Mucosa of rectum (tissue), 2 donors: ENCODE data around the gene AKR1B15.
A peak's percentile ranks its signal among the peaks of the same experiment; 100 is the strongest.
"Not testable (repeated sequence)": the region's sequence is repeated elsewhere in the genome, so short reads cannot be mapped to it uniquely, and the experiment has no call there.

Experiments used
- H3K27ac ChIP-seq, 2 donors: one replicate each; pipeline ENCODE4 v1.7.0; 2013; ENCODE audit warnings: inconsistent platforms in 2 of 2, low read depth in 2 of 2, low read length in 2 of 2
- H3K27me3 ChIP-seq, 2 donors: one replicate each; pipeline ENCODE4 v1.7.0; 2013; ENCODE audit warnings: low read length in 2 of 2; ENCODE audit not compliant: control insufficient read depth in 2 of 2, insufficient read depth in 2 of 2
- H3K36me3 ChIP-seq, 2 donors: one replicate each; pipeline ENCODE4 v1.7.0; 2013; ENCODE audit warnings: low read length in 2 of 2; ENCODE audit not compliant: control insufficient read depth in 2 of 2, insufficient read depth in 2 of 2
- H3K4me1 ChIP-seq, 2 donors: one replicate each; pipeline ENCODE4 v1.7.0; 2013; ENCODE audit warnings: low read length in 2 of 2, mild to moderate bottlenecking in 1 of 2; ENCODE audit not compliant: control insufficient read depth in 2 of 2, insufficient read depth in 2 of 2
- H3K4me3 ChIP-seq, 2 donors: one replicate each; pipeline ENCODE4 v1.7.0; 2013; ENCODE audit warnings: low read length in 2 of 2
- H3K9ac ChIP-seq, 2 donors: one replicate each; pipeline ENCODE4 v1.7.0; 2013; ENCODE audit warnings: low read length in 2 of 2, low read depth in 1 of 2, mild to moderate bottlenecking in 1 of 2
- H3K9me3 ChIP-seq, 2 donors: one replicate each; pipeline ENCODE4 v1.7.0; 2013; ENCODE audit warnings: low read length in 2 of 2; ENCODE audit not compliant: control insufficient read depth in 2 of 2
- donor health status: healthy.
- donor health status: Normal muscosa, but diverticular disease.

The AKR1B15 gene

DNA sequence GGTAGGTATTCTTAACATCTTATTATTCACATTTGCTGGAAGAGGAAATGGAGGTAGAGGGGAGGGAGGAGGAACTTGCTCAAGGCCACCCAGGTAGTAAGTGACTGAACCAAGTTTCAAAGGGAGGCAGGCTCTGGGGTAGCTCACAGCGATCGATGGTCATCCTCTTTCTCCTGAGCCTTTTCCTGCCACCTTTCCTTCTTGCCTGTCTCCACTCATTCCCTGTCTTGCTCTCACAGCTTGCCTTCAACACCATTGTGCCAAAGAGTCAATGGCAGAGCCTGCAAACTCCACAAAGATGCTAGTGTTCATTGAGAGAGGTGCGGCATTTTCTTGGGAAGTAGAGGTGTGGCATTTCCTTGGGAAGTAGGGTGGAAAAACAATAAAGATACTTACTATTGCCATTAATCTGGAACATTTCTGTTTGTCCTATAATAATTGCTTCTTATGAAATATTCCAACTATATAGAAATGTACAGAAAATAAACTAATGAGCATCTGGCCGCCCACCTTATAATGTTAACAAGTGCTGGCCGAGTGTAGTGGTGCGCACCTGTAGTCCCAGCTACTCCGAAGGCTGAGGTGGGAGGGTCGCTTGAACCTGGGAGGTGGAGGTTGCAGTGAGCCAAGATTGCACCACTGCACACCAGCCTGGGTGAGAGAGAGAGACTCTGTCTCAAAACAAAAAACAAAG is 7.3 kb upstream of the AKR1B15 start:
- H3K9me3 ChIP-seq, H3K27me3 ChIP-seq, H3K27ac ChIP-seq, H3K4me1 ChIP-seq, H3K4me3 ChIP-seq, H3K9ac ChIP-seq: not testable (repeated sequence)
- peaks cover 7 to 10% of the 10 kb centered on the region in 2 donors for H3K36me3 ChIP-seq

DNA sequence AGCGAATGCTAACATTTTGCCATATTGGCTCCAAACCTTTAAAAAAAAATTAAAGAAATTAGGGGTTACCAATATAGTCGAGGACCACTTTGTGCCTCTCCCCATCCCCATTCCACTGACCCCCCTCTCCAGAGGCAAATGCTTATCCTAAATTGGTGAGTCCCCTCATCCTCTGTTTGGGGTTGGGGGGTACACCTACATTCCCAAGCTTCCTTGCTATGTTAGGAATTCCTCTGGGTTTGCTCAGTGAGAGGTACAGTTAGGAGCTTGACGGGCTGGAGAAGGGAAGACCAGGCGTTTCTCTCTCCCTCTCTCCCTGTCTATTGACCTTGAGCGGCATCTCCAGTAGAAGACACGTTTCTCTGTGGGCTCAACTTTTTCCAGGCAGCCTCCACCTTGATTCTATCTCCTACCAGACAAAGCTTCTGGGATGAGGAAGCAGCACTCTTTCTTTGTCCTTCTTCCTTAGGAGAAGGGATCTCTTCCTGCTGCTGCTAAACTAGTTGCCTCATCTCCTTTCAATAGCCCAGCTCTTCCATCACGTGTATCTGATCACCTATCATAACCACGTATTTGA is 6.6 kb upstream of the AKR1B15 start:
- Histone ChIP-seq H3K27ac (no peak overlapping the region), H3K9me3 (no peaks in the 10 kb centered on the region), H3K4me1 (no peaks in the 10 kb centered on the region), H3K4me3 (no peak overlapping the region), H3K36me3 (peaks cover 7 to 10% of the 10 kb centered on the region in 2 donors), H3K9ac (no peak overlapping the region), H3K27me3 (no peaks in the 10 kb centered on the region)

DNA sequence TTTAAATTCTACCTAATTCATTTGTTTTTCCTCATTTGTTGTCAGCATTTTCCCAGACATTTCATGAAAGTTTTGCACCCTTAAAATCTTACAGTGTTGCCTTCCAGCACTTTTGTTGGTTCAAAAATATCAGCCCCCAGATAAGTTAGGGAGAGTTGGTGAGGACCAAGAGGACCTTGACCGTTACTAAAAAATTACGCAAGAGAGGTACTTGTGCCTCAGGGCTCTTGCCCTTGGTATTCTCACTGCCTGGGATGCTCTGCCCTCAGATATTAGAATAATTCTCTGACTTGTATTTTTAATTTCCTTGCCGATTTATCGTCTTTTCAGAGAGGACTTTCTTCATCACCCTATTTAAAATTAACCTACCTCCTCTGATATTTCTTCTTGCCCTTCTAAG is 3.5 kb upstream of the AKR1B15 start:
- Histone ChIP-seq H3K9ac (no peak overlapping the region), H3K4me3 (no peak overlapping the region), H3K9me3 (no peaks in the 10 kb centered on the region), H3K27me3 (no peaks in the 10 kb centered on the region), H3K36me3 (no peaks in the 10 kb centered on the region), H3K4me1 (peaks cover 4 to 5% of the 10 kb centered on the region in 2 donors), H3K27ac (no peak overlapping the region)

DNA sequence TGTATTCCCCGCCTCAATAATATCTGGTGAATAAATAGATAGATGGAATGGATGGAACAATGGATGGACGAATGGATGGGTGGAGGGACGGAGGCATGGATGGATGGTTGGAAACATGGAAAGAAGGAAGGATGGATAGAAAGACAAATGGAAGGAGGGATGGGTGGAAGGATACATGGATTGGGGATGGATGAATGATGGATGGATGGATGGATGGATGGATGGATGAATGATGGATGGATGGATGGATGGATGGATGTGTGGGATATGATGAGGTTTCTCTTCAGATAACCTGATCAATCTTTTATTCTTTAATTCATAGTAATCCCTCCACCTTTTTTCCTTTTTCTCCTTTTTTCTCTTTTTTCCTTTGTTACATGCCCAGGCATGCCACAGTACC is 3.0 kb upstream of the AKR1B15 start:
- no peaks in the 10 kb centered on the region for H3K9me3 ChIP-seq
- H3K36me3 ChIP-seq, result no peaks in the 10 kb centered on the region
- H3K27me3 ChIP-seq, result no peaks in the 10 kb centered on the region
- peaks cover 4 to 5% of the 10 kb centered on the region in 2 donors for H3K4me1 ChIP-seq
- H3K4me3 ChIP-seq, result no peak overlapping the region
- H3K9ac ChIP-seq, result no peak overlapping the region
- no peak overlapping the region for H3K27ac ChIP-seq

DNA sequence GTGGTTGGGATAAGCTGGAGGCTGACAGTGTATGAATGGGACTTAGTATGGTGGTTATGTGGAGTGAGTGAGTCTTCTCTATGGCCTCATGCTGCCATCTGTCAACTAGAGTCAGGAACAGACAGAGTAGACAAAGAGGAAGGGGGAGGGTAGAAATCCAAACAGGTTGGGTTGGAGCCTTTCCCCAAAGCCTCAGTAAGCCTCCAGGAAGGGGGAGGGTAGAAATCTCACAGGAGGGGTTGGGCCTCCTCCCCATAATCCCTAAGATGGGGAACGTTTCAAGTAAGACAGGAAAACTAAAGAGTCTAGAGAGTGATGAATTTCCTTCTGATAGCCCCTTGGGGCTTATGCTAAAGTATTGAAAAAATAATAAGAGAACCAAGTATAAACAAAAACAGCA is 2.0 kb upstream of the AKR1B15 start:
- Histone ChIP-seq H3K27ac (no peak overlapping the region), H3K9ac (no peak overlapping the region), H3K4me1 (peaks cover 4 to 5% of the 10 kb centered on the region in 2 donors), H3K4me3 (no peak overlapping the region), H3K9me3 (no peaks in the 10 kb centered on the region), H3K27me3 (no peaks in the 10 kb centered on the region), H3K36me3 (no peaks in the 10 kb centered on the region)

DNA sequence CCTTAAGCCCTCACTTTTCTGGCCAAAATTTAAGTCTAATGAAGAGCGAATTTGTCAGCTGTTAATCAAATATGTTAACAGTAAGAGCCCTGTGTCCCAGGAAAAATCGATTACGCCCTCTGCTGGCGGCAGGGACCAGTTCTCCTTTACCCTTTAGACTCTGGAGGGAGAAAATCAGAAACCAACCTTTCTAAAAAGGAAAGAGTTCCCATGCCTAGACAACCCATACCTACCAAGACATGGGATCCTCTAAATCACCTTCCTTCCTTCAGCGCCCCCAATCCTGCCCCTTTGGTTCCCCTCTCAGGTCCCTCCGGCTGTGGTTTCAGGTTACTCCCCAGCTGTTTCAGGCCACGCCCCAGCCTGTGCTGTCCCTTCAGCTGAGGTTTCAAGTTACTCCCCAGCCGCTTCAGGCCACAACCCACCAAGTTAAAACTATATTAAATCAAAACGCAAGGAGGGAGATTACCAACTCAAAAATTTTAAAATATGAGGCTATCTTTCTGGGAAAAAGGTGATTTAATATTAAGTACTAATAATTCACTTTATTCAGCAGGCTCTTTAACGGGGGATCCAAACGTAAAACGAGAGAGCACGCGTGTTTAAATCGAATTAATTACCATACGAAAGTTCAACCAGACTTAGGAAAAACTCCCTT is 1.4 kb upstream of the AKR1B15 start:
- Histone ChIP-seq H3K9ac (peak overlapping the region; percentile 47 to 72), H3K27ac (no peak overlapping the region)

DNA sequence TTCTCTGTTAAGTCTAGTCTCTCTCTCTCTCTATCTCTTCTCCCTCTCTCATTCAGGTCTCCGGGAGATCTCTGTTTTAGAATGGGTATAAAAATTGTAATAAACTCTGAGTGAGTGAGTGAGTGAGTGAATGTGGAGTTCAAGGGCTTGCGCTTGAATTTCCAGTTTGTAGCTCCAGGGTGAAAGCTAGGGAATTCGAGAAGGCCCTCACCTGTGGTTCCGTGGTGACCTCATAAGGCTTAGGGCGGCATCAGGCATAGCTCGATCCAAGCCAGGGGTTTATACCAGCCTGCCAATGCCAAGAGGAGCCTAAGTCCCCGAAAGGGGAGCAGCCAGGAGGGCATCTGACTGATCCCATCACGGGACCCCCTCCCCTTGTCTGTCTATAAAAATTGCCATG is 456 bp downstream of the AKR1B15 start:
- Histone ChIP-seq H3K4me1 (peaks cover 4 to 9% of the 10 kb centered on the region in 2 donors), H3K36me3 (no peaks in the 10 kb centered on the region), H3K4me3 (no peak overlapping the region)

More for the DNA sequence above, 1.4 kb upstream of the AKR1B15 start:
- no peaks in the 10 kb centered on the region for H3K27me3 ChIP-seq
- H3K9me3 ChIP-seq, result no peaks in the 10 kb centered on the region
- H3K4me1 ChIP-seq, result peaks cover 4 to 5% of the 10 kb centered on the region in 2 donors
- H3K4me3 ChIP-seq, result peak overlapping the region; percentile 64 to 76
- H3K36me3 ChIP-seq, result no peaks in the 10 kb centered on the region

DNA sequence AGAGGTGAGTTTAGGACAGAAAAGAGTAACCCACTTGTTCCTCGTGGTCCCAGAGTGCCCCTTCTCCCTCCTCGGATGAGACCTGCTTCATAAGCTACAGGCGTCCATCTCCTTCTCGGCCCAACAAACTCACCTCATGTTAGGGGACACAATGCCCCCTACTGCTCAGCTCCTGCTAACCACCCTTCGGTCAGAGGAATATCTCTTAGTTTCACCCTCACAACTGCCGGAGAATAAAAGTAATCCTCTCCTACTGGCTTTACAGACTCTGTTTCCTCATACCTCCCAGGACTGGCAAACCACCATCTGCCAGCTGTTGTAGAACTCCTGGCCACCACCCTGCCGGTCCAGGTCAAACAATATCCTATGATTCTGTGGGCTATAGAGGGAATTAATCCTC is 3.2 kb downstream of the AKR1B15 start:
- Histone ChIP-seq H3K4me1 (peaks cover 4 to 9% of the 10 kb centered on the region in 2 donors), H3K27ac (peak overlapping the region; percentile 37 to 52)

More for the DNA sequence above, 456 bp downstream of the AKR1B15 start:
- no peak overlapping the region for H3K9ac ChIP-seq
- H3K9me3 ChIP-seq, result no peaks in the 10 kb centered on the region
- H3K27ac ChIP-seq, result no peak overlapping the region
- H3K27me3 ChIP-seq, result no peaks in the 10 kb centered on the region

DNA sequence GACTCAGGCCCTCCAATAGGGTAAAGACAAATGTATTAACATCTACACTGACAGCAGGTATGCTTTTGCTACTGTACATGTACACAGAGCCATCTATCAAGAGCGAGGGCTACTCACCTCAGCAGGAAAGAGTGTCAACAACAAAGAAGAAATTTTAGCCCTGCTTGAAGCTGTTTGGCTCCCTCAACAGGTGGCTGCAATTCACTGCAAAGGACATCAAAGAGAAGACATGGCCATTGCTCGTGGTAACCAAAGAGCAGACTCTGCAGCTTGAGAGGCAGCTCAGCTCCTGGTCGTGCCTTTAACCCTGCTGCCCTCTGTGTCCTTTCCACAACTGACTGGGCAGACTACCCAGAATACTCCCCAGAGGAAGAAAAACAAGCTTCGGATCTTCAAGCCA is 5.1 kb downstream of the AKR1B15 start:
- no peak overlapping the region for H3K27ac ChIP-seq
- no peaks in the 10 kb centered on the region for H3K36me3 ChIP-seq
- H3K9me3 ChIP-seq, result no peaks in the 10 kb centered on the region
- no peak overlapping the region for H3K4me3 ChIP-seq
- H3K27me3 ChIP-seq, result no peaks in the 10 kb centered on the region
- no peak overlapping the region for H3K9ac ChIP-seq
- H3K4me1 ChIP-seq, result peaks cover 0 to 9% of the 10 kb centered on the region in 2 donors

More for the DNA sequence above, 3.2 kb downstream of the AKR1B15 start:
- no peaks in the 10 kb centered on the region for H3K9me3 ChIP-seq
- H3K36me3 ChIP-seq, result no peaks in the 10 kb centered on the region
- no peak overlapping the region for H3K9ac ChIP-seq
- H3K4me3 ChIP-seq, result no peak overlapping the region
- no peaks in the 10 kb centered on the region for H3K27me3 ChIP-seq

DNA sequence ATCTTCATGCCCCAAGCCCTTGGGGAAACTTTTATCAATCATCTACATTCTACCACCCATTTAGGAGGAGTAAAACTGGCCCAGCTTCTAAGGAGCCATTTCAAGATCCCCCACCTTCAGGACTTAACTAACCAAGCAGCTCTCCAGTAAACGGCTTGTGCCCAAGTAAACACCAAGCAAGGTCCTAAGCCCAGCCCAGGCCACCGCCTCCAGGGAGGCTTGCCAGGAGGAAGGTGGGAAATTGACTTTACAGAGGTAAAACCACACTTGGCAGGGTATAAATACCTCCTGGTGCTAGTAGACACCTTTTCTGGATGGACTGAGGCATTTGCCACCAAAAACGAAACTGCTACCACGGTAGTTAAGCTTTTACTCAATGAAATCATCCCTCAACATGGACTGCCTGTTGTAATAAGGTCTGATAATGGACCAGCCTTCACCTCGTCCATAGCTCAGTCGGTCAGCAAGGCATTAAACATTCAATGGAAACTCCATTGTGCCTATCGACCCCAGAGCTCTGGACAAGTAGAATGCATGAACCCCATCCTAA is 5.6 kb downstream of the AKR1B15 start:
- H3K9me3 ChIP-seq, result no peaks in the 10 kb centered on the region
- H3K36me3 ChIP-seq, result no peaks in the 10 kb centered on the region
- H3K27me3 ChIP-seq, result no peaks in the 10 kb centered on the region
- peaks cover 0 to 9% of the 10 kb centered on the region in 2 donors for H3K4me1 ChIP-seq
- no peak overlapping the region for H3K4me3 ChIP-seq
- H3K9ac ChIP-seq, result no peak overlapping the region
- H3K27ac ChIP-seq, result no peak overlapping the region
